ENCODE data around the gene EGFL7. TPM values are rescaled to one million over a fixed set of nuclear protein-coding genes. Genes with fewer than 3 reads are reported as not detected.

The EGFL7 gene
- total RNA-seq, 4 donors from 2014 or later: 12.3 to 64.7 (median 33.6) TPM

DNA sequence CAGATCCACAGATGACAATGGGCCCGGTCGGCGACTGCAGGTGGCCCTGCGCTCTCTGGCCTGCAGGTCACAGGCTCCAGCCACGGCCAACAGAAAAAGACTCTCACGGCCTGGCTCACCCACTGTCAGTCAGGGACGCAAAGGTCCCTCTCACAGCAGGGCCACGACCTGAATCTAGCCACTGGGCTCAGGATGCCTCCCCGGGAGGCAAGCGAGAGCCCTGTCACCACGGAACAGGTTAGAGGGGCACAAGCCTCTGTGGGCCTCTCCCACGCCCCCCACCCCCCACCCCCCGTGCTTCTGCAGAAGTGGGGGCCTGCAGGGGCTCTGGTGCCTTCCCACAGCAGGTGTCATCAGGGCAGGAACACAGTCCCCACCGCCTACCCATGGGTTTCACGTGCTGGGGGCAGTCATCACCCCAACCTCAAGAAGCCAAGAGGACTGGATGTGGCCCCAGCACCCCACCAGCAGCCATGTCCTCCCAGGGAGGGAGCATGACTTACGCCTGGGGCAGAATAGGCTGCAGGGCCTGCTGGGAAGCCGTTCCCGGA, 17.3 kb upstream of the EGFL7 start:
- Histone ChIP-seq H3K36me3 (no peaks in the 10 kb centered on the region), H3K27me3 (peaks cover 75% of the 10 kb centered on the region), H3K4me3 (no peak overlapping the region), H3K4me1 (peaks cover 7 to 26% (median 13%) of the 10 kb centered on the region in 4 donors), H3K27ac (peak overlapping the region; percentile 55 to 70 (median 60)), H3K9me3 (no peaks in the 10 kb centered on the region)
- no peak for TF ChIP-seq POLR2AphosphoS5 (IDR thresholded peaks at IDR 0.05)
- TF ChIP-seq POLR2A (IDR thresholded peaks at IDR 0.05): no peak
- TF ChIP-seq EP300 (IDR thresholded peaks at IDR 0.05; ENCODE audit: low read depth): no peak
- TF ChIP-seq, protein P1, sequence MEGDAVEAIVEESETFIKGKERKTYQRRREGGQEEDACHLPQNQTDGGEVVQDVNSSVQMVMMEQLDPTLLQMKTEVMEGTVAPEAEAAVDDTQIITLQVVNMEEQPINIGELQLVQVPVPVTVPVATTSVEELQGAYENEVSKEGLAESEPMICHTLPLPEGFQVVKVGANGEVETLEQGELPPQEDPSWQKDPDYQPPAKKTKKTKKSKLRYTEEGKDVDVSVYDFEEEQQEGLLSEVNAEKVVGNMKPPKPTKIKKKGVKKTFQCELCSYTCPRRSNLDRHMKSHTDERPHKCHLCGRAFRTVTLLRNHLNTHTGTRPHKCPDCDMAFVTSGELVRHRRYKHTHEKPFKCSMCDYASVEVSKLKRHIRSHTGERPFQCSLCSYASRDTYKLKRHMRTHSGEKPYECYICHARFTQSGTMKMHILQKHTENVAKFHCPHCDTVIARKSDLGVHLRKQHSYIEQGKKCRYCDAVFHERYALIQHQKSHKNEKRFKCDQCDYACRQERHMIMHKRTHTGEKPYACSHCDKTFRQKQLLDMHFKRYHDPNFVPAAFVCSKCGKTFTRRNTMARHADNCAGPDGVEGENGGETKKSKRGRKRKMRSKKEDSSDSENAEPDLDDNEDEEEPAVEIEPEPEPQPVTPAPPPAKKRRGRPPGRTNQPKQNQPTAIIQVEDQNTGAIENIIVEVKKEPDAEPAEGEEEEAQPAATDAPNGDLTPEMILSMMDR (IDR thresholded peaks at IDR 0.05): no peak
- in situ Hi-C loops (cut with MboI; ENCODE audit: low pct_ligation_motif_present in 1 of 4, low pct_unique_long_range_greater_than_20kb in 1 of 4, low sequenced_read_pairs in 3 of 4) (no loop called here), intact Hi-C loops (cut with DNase I; ENCODE audit: low total_unique reads) (no loop called here)
- WGBS, 2 donors (ENCODE audit: low coverage in 1 of 2): 55% methylated on average over 11 of the region's 18 CpGs; no CpG with 5 or more reads in 1 of the 2 donors
- DNase-seq: no peak

DNA sequence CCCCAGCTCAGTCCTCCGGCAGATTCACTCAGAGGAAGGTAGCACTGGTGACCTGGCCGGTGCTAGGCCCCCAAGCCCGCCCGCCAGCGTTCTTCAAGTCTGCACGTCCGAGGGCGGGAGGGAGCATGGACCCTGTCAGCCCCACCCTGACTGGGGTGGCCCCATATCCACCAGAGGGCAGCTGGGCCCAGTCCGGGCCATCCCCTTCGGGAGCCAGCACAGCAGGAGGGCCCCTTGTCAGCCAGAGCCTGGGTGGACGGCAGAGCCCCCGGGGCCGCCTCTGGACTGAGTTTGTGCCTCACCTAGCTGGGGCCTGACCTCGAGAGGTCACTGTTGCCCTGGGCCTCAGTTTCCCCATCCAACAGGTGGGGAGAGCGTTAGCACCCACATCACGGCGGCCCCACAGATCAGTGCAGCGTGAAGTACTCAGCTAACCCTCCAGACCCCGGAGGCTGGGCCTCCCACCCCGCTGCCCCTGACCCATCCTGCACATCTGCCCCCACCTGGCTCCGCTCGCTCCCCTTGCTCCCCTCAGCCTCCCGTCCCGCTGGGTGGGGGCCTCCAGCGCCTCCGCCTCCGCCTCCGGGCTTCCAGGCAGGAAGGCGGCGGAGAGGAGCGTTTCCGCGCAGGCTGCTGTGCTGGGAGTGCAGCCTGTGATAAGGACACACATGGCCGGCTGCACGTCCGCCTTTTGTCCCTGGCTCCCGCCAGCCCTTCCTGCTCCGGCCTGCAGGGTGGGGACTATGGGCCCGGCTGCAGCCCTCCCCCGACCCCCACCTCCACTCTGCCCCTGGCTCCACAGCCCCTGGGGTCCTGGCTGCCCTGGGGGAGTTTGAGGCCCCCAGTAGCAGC, 16.6 kb upstream of the EGFL7 start:
- 53% methylated on average over 38 of the region's 40 CpGs; no CpG with 5 or more reads in 1 of the 2 donors for WGBS, 2 donors (ENCODE audit: low coverage in 1 of 2)
- H3K27ac ChIP-seq: peak overlapping the region; percentile 55 to 70 (median 60)
- DNase-seq: no peak
- H3K9me3 ChIP-seq: no peaks in the 10 kb centered on the region
- peaks cover 68% of the 10 kb centered on the region for H3K27me3 ChIP-seq
- in situ Hi-C loops (cut with MboI; ENCODE audit: low pct_ligation_motif_present in 1 of 4, low pct_unique_long_range_greater_than_20kb in 1 of 4, low sequenced_read_pairs in 3 of 4): no loop called here
- TF ChIP-seq EP300 (IDR thresholded peaks at IDR 0.05; ENCODE audit: low read depth) (peak; percentile 67), POLR2A (IDR thresholded peaks at IDR 0.05) (no peak), POLR2AphosphoS5 (IDR thresholded peaks at IDR 0.05) (peak; percentile 30 to 70 (median 61))
- TF ChIP-seq, protein P1 (IDR thresholded peaks at IDR 0.05): peak in 2 of 5 experiments; percentile 12 to 19
- no peaks in the 10 kb centered on the region for H3K36me3 ChIP-seq
- intact Hi-C loops (cut with DNase I; ENCODE audit: low total_unique reads): no loop called here
- peaks cover 7 to 26% (median 13%) of the 10 kb centered on the region in 4 donors for H3K4me1 ChIP-seq
- no peak overlapping the region for H3K4me3 ChIP-seq

DNA sequence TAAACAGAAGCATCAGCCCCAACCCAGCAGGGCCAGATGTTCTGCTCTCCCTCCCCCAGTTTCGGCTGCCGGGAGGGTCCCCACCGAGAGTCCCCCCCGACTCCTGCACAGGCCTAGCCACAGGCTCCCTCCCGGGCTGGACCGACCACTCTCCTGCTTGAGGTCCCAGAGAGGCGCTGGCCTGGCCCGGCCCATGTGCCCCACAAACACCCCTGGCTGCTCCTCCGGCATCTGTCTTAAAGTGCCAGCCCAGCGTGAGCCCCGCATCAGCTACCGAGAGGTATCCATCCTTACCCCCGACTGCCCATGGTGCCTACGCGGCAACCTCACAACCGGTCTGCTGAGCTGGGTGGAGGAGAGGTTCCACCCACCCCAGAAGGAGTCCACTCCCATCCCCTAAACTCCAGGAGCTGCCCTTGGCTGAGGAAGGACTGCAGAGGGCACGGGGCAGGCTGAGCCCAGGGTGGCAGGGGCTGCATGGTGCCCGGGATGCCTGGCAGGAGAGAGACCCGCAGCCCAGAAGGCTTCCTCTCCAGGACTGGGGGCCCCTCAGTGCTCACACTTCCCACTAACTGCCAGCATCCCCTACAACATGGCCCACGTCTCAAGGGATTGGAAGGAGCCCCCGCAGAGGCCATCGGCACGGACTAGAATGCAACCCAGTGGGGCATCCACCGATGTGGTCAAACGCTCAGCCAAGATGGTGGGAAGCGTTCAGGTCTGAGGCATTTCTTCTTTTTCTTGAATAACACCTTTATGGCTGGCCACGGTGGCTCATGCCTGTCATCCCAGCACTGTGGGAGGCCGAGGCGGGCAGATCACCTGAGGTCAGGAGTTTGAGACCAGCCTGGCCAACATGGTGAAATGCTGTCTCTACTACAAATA, 15.6 kb upstream of the EGFL7 start:
- no peak for DNase-seq
- peak overlapping the region; percentile 16 to 70 (median 49) for H3K27ac ChIP-seq
- peaks cover 60% of the 10 kb centered on the region for H3K27me3 ChIP-seq
- no peak overlapping the region for H3K4me3 ChIP-seq
- in situ Hi-C loops (cut with MboI; ENCODE audit: low pct_ligation_motif_present in 1 of 4, low pct_unique_long_range_greater_than_20kb in 1 of 4, low sequenced_read_pairs in 3 of 4): no loop called here
- 65 to 100% methylated on average over 1 to 23 of the region's 29 CpGs for WGBS, 2 donors (ENCODE audit: low coverage in 1 of 2)
- intact Hi-C loops (cut with DNase I; ENCODE audit: low total_unique reads): no loop called here
- TF ChIP-seq, protein P1 (IDR thresholded peaks at IDR 0.05): no peak
- no peak for TF ChIP-seq EP300 (IDR thresholded peaks at IDR 0.05; ENCODE audit: low read depth)
- TF ChIP-seq POLR2AphosphoS5 (IDR thresholded peaks at IDR 0.05): no peak
- no peak for TF ChIP-seq POLR2A (IDR thresholded peaks at IDR 0.05)
- H3K36me3 ChIP-seq: no peaks in the 10 kb centered on the region
- peaks cover 7 to 26% (median 13%) of the 10 kb centered on the region in 4 donors for H3K4me1 ChIP-seq
- H3K9me3 ChIP-seq: no peaks in the 10 kb centered on the region
